Kidney epithelial cell (primary cell): ENCODE measurements around the gene SPAG7. TPM values are rescaled to one million over a fixed set of nuclear protein-coding genes. Genes with fewer than 3 reads are reported as not detected.
A peak's percentile ranks its signal among the peaks of the same experiment; 100 is the strongest.

Experiments used
- DNase-seq: peaks from one replicate; pipeline ENCODE4 v3.0.0-alpha.2; 2010; ENCODE audit warnings: low read depth
- H3K27me3 ChIP-seq: 2 replicates; pipeline ENCODE4 v1.6.0; 2011; ENCODE audit warnings: low read length; ENCODE audit not compliant: control insufficient read depth, insufficient read depth
- H3K36me3 ChIP-seq: 2 replicates; pipeline ENCODE4 v1.5.1; 2011; ENCODE audit warnings: low read length; ENCODE audit not compliant: control insufficient read depth, insufficient read depth
- H3K4me3 ChIP-seq: 2 replicates; pipeline ENCODE4 v1.5.1; 2011; ENCODE audit warnings: low read depth, mild to moderate bottlenecking, control low read depth, low read length
- total RNA-seq: library from RNA; depleted of rRNA; stranded (reverse); fragments of >200 nt; gene quantifications from 2 replicates; pipeline ENCODE4 v1.2.3, GENCODE V29; 2015
- TF ChIP-seq, protein P1 (sequence below): IDR thresholded peaks from 2 replicates; pipeline ENCODE4 v1.5.1; 2011; ENCODE audit warnings: mild to moderate bottlenecking, moderate library complexity, low read length, control low read depth, inconsistent platforms; ENCODE audit not compliant: insufficient read depth, poor library complexity, severe bottlenecking

The SPAG7 gene
- total RNA-seq, 1 donor from 2014 or later = 88.7 TPM

DNA sequence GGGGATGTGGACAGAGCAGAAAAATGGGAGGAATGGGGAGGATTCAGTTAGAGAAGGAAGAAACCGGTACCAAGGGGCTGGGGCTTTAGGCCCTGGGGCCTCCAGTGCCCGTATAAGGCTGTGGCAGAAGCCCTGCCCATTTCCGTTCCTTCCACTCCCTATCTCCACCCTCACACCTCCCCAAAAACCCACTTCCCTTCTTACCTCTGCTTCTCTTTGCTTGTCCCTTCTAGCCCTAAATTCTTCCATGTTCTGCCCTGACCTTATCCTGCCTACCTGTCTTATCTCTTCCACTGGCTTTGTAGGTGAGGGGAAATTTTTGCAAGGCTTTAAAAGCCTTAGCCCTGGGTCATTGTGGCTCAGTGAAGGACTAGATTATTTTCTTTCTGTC lies 23.5 kb downstream of the SPAG7 start:
- H3K36me3 ChIP-seq = peaks cover 1% of the 10 kb centered on the region
- DNase-seq = no peak

DNA sequence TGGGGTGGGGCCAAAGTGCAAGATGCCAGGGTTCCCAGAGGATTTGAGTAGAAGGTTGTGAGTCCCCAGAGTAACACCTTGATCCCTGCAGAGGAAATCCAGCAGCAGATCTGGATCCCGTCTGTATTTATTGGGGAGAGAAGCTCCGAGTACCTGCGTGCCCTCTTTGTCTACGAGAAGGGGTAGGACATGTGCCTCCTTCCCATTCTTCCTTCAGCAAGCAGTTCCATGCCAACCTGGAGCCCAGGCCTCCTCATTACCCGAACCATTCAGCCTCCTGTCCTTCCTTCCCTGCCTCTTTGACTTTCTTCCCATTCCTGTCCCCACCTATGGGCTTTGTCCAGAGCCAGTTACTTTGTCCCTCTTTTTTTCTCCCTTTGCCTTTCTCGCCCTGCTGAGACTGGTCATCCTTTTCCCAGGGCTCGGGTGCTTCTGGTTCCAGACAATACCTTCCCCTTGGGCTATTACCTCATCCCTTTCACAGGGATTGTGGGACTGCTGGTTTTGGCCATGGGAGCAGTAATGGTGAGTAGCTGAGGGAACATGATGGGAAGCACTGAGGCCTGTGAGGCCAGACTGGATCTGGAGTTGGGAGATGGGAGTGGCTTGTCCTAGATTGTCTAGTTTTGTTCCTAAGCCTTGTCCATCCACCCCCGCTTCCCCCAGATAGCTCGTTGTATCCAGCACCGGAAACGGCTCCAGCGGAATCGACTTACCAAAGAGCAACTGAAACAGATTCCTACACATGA lies 24.7 kb downstream of the SPAG7 start:
- Histone ChIP-seq H3K36me3 (peaks cover 1% of the 10 kb centered on the region), H3K4me3 (no peak overlapping the region), H3K27me3 (no peaks in the 10 kb centered on the region)
- TF ChIP-seq, protein P1, sequence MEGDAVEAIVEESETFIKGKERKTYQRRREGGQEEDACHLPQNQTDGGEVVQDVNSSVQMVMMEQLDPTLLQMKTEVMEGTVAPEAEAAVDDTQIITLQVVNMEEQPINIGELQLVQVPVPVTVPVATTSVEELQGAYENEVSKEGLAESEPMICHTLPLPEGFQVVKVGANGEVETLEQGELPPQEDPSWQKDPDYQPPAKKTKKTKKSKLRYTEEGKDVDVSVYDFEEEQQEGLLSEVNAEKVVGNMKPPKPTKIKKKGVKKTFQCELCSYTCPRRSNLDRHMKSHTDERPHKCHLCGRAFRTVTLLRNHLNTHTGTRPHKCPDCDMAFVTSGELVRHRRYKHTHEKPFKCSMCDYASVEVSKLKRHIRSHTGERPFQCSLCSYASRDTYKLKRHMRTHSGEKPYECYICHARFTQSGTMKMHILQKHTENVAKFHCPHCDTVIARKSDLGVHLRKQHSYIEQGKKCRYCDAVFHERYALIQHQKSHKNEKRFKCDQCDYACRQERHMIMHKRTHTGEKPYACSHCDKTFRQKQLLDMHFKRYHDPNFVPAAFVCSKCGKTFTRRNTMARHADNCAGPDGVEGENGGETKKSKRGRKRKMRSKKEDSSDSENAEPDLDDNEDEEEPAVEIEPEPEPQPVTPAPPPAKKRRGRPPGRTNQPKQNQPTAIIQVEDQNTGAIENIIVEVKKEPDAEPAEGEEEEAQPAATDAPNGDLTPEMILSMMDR = no peak
- no peak for DNase-seq

More for the DNA sequence above, 23.5 kb downstream of the SPAG7 start:
- TF ChIP-seq, protein P1 = no peak
- Histone ChIP-seq H3K4me3 (no peak overlapping the region), H3K27me3 (no peaks in the 10 kb centered on the region)

DNA sequence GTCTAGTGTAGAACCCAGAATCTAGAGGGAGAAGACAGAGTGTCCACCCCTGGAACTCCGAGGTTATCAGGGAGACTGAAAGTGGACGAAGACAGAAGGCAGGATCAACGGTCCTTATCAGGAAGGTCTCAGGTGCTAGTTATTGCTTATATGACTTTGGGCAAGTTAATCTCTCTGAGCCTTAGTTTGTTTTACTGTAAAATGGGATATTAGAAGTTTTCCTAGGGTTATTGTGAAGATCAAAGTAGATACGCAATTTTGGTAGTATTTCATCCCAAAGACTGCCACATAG lies 26.4 kb downstream of the SPAG7 start:
- Histone ChIP-seq H3K4me3 (peak overlapping the region; percentile 92), H3K27me3 (no peaks in the 10 kb centered on the region), H3K36me3 (peaks cover 1% of the 10 kb centered on the region)
- TF ChIP-seq, protein P1 = no peak
- no peak for DNase-seq

DNA sequence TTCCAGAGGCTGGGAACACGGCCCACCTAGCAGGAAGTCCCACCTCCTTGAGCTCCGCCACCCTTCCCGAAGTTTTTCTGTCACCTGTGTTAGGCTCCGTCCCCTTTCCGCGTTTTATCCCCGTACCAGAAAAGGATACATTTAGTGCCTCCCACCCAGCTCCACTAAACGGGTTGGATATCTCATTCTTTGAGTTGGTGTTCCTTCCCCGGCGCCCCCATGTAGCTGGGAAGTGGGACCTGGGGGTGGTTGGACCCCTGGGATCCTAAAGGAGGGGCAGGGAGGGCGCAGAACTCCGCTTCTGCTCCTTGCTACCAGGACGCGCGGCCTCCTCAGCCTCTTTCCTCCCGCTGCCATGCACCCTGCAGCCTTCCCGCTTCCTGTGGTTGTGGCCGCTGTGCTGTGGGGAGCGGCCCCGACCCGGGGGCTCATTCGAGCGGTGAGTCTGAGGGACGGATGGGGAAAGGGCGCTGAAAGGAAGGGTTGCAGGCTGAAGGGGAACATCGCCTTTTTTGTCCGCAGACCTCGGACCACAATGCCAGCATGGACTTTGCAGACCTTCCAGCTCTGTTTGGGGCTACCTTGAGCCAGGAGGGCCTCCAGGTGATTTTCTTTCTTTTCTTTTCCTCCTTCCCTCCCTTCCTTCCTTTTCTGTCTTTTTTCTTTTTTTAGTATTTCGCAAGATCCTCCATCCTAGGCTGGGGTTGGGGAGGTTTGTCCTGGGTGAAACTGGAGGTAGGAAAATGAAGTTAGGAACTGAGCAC lies 26.9 kb downstream of the SPAG7 start:
- H3K4me3 ChIP-seq = peak overlapping the region; percentile 92
- DNase-seq = no peak
- TF ChIP-seq, protein P1 = no peak
- H3K36me3 ChIP-seq = peaks cover 1% of the 10 kb centered on the region
- H3K27me3 ChIP-seq = no peaks in the 10 kb centered on the region

DNA sequence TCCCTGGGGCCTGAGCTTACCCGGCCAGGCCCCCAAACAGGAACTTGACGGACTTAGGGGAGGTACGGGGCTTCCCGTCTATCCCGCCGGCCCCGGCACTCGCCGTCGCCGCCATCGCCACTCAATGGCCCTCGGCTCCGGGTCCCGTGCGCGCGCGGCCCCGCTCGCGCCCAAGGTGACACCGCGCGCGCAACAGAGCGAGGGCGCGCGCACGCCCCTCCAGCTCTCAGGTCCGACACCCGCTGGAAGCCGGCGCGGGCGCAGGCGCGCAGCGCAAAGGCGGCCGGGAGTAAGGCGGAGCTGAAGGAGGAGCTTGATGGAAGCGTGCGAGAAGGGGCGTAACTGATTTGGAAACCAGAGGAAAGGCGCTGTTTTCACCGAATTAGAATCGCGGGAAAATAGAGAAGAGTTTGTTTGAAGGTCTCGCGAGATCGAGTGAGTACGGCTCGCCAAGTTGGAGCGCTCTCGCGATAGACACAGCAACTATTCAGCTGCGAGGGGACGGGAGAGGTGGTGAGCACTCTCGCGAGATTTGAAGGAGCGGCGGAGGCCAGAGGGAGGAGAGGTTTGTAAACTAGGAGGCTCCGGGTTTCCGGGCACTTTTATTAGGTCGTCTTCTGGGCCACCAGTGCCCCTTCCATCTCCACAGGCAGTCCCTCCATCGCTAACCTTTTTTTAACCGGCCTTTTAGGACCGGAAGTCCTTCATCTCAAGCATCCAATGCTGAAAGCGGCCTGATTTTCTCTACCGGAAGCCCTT lies 27.6 kb downstream of the SPAG7 start, which contains the start of the genes RNF167 and SLC25A11:
RNF167 (plus strand) TSS at position 473 of the 759 bp plus-strand sequence. CDS start 642 bp downstream, outside the sequence.
SLC25A11 (minus strand) TSS at position 251 of the 759 bp plus-strand sequence; CDS start at position 115, 136 bp downstream.
- no peaks in the 10 kb centered on the region for H3K27me3 ChIP-seq
- H3K36me3 ChIP-seq = peaks cover 1% of the 10 kb centered on the region
- TF ChIP-seq, protein P1 = no peak
- peak within 1 kb of the TSS; percentile 92 for H3K4me3 ChIP-seq
- peak; percentile 95 for DNase-seq
